Left ventricle myocardium inferior (tissue), 1 donor: ENCODE data around the gene SGMS1. TPM values are rescaled to one million over a fixed set of nuclear protein-coding genes. Genes with fewer than 3 reads are reported as not detected.

ENCODE experiments used
- DNase-seq: peaks from one replicate; pipeline ENCODE4 v3.0.0-alpha.2; 2020
- H3K27ac ChIP-seq: fragments of 200-600 bp; replicated peaks from 2 replicates; pipeline ENCODE4 v1.8.0; 2021
- H3K27me3 ChIP-seq: fragments of 200-600 bp; 2 replicates; pipeline ENCODE4 v1.8.0; 2021; ENCODE audit warnings: low read depth
- H3K36me3 ChIP-seq: fragments of 200-600 bp; 2 replicates; pipeline ENCODE4 v1.8.0; 2021
- H3K4me1 ChIP-seq: fragments of 200-600 bp; 2 replicates; pipeline ENCODE4 v1.8.0; 2021
- H3K4me3 ChIP-seq: fragments of 200-600 bp; 2 replicates; pipeline ENCODE4 v1.8.0; 2021; ENCODE audit warnings: mild to moderate bottlenecking, moderate library complexity
- H3K9me3 ChIP-seq: fragments of 200-600 bp; replicated peaks from 2 replicates; pipeline ENCODE4 v1.8.0; 2021
- intact Hi-C: fragments of 100-400 bp; cut with micrococcal nuclease; formaldehyde crosslinking; loops from one replicate; pipeline ENCODE4 v1.11.0; 2022
- total RNA-seq: library from RNA; stranded (reverse); fragmentation: NEBNext Ultra II Directional; extraction: Animal tissue kit (Norgen Biotek cat#: 25700); gene quantifications from one replicate; pipeline ENCODE4 v1.2.1, GENCODE V29; 2021
- TF ChIP-seq, protein P1 (sequence below): fragments of 200-600 bp; IDR thresholded peaks from 2 replicates; pipeline ENCODE4 v1.8.0; 2021; ENCODE audit warnings: antibody characterized with exemption, mild to moderate bottlenecking, borderline replicate concordance
- donor health status: DM: no; HTN: yes; CAD: no; lungs with severe emphysema.

Gene SGMS1
- total RNA-seq, 1 donor from 2014 or later = 18.6 TPM

DNA sequence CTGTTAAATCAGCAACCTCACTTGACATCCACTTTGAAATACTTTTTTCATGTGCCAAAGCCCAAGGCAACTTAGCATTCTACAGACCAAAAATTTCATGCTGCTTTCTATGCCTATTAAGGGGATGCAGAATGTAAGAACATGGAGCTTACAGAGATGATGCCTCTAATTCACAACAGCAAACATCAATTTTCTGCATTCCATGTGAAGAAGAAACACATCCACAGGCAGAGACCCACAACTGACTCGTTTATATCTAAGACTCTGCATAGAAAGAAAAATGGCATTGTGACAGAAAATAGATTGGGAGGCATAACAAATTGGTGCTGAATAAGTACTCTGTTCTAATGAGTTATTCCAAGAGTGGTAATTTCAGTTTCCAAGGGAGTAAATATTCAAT, 107.6 kb downstream of the SGMS1 start:
- H3K4me3 ChIP-seq = no peak overlapping the region
- no peak for DNase-seq
- TF ChIP-seq, protein P1, sequence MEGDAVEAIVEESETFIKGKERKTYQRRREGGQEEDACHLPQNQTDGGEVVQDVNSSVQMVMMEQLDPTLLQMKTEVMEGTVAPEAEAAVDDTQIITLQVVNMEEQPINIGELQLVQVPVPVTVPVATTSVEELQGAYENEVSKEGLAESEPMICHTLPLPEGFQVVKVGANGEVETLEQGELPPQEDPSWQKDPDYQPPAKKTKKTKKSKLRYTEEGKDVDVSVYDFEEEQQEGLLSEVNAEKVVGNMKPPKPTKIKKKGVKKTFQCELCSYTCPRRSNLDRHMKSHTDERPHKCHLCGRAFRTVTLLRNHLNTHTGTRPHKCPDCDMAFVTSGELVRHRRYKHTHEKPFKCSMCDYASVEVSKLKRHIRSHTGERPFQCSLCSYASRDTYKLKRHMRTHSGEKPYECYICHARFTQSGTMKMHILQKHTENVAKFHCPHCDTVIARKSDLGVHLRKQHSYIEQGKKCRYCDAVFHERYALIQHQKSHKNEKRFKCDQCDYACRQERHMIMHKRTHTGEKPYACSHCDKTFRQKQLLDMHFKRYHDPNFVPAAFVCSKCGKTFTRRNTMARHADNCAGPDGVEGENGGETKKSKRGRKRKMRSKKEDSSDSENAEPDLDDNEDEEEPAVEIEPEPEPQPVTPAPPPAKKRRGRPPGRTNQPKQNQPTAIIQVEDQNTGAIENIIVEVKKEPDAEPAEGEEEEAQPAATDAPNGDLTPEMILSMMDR = no peak
- peaks cover 4% of the 10 kb centered on the region for H3K36me3 ChIP-seq
- no peaks in the 10 kb centered on the region for H3K9me3 ChIP-seq
- peaks cover 46% of the 10 kb centered on the region for H3K4me1 ChIP-seq
- no peak overlapping the region for H3K27ac ChIP-seq
- no peaks in the 10 kb centered on the region for H3K27me3 ChIP-seq
- intact Hi-C loops = no loop called here

DNA sequence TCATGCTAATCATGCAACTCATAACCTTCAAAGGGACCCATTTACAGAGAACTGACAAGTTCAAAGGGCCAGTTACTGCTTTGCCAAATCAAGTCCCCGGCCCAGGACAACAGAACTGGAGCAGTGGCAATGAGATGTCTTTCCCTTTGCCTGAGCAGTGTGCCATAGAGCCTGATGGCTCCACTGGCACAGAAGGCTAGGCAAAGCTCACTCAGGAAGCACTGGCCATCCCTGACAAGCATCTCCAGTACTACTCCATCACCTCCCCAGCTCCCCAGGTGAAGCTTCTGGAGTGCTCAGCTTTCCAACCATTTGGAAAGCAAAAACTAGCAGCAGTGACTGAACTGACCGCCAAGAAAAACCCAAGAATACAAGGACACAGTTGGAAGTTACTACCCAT, 108.3 kb downstream of the SGMS1 start:
- no peaks in the 10 kb centered on the region for H3K27me3 ChIP-seq
- DNase-seq = no peak

DNA sequence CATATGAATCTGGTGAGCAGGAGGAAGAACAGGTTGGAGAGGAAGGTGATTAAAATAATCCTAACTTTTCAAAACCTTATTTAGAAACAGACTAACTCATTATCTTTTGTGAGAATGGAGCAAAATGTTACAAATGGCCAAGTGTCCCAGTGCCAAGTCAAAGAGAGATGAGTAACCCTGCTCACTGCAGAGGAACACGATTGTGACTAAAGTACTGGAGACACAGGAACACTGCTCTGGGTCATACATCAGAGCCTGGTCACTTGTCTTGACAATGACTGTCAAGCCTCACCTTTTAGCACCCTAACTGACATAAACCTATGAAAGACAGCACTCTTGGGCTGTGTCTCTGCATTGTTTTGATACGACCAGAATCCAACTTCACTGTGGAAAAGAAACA, 108.8 kb downstream of the SGMS1 start:
- Histone ChIP-seq H3K4me1 (peaks cover 51% of the 10 kb centered on the region), H3K27me3 (no peaks in the 10 kb centered on the region), H3K9me3 (no peaks in the 10 kb centered on the region), H3K36me3 (peaks cover 4% of the 10 kb centered on the region), H3K27ac (no peak overlapping the region), H3K4me3 (no peak overlapping the region)
- DNase-seq = no peak
- TF ChIP-seq, protein P1 = no peak
- intact Hi-C loops = no loop called here

More for the DNA sequence above, 108.3 kb downstream of the SGMS1 start:
- Histone ChIP-seq H3K36me3 (peaks cover 4% of the 10 kb centered on the region), H3K27ac (no peak overlapping the region), H3K9me3 (no peaks in the 10 kb centered on the region), H3K4me3 (no peak overlapping the region), H3K4me1 (peaks cover 51% of the 10 kb centered on the region)
- intact Hi-C loops = no loop called here
- TF ChIP-seq, protein P1 = no peak

DNA sequence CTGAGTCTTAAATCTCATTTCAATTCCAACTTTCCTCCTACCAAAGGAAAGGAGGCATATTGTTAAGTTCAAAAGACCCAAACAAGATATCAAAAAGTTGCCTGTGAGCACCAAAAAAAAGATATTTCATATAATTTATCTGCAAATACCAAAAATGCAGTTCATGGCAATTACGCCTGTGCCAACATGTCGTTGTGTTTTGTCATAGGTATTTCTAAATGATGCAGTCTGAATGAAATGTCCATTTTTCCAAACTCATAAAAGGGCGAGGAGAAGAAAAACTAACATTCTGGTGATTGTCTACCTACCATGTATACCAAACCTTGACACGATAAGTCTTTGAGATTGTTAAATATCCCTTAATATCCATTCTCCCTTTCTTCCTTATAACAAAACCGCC, 109.8 kb downstream of the SGMS1 start:
- Histone ChIP-seq H3K4me3 (no peak overlapping the region), H3K27me3 (no peaks in the 10 kb centered on the region), H3K4me1 (peaks cover 51% of the 10 kb centered on the region), H3K27ac (no peak overlapping the region), H3K36me3 (no peaks in the 10 kb centered on the region), H3K9me3 (no peaks in the 10 kb centered on the region)
- DNase-seq = no peak
- TF ChIP-seq, protein P1 = no peak
- intact Hi-C loops = no loop called here

DNA sequence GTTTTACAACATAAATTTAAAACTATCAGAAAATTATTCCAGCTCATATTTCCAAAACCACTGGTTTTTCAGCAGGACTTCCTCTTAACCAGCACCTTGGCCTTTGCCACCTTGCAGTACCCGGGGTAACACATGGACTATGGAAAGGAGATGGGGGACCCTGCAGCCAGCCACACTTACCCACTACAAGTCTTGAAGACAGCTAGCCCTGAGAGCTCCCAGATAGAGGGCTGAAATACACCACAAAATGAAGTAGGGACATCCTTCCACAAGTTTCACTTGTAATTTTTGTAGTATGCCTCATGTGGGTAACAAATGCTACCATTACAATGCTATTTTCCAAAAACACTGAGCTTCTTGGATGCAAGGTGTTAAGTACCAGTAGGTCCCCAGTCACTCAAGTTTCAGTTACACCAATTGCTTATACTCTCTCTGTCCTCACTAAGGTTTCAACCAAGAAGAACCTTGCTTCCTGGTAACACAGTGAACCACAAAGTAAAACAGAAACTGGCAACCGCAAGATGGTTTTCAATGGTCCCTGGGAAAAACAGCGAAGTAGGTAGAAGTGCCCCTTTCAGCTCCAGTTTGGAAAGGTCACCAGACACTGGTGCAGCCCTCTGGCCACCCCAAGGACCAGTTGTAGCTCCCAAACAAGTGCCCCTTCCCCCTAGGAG, 110.9 kb downstream of the SGMS1 start:
- TF ChIP-seq, protein P1 = no peak
- Histone ChIP-seq H3K36me3 (no peaks in the 10 kb centered on the region), H3K9me3 (no peaks in the 10 kb centered on the region), H3K27ac (peak overlapping the region; percentile 27), H3K27me3 (no peaks in the 10 kb centered on the region), H3K4me1 (peaks cover 60% of the 10 kb centered on the region), H3K4me3 (no peak overlapping the region)
- no peak for DNase-seq
- intact Hi-C loops = no loop called here
